Measurements from ENCODE around the gene TIAM1.

The TIAM1 gene

GRCh38 chr21:31354604-31355443 is 10.8 kb upstream of the TIAM1 start:
- H3K4me3 ChIP-seq (ENCODE audit: low read depth, low read length) = no peak overlapping the region

GRCh38 chr21:31354122-31354521 is 10.1 kb upstream of the TIAM1 start:
- no peak overlapping the region for H3K4me3 ChIP-seq (ENCODE audit: low read depth, low read length)
- TF ChIP-seq CTCF (IDR thresholded peaks at IDR 0.05; ENCODE audit: borderline replicate concordance, insufficient read depth, low read depth, low read length) = no peak

More at GRCh38 chr21:31354604-31355443, 10.8 kb upstream of the TIAM1 start:
- no peak for TF ChIP-seq CTCF (IDR thresholded peaks at IDR 0.05; ENCODE audit: borderline replicate concordance, insufficient read depth, low read depth, low read length)

DNA sequence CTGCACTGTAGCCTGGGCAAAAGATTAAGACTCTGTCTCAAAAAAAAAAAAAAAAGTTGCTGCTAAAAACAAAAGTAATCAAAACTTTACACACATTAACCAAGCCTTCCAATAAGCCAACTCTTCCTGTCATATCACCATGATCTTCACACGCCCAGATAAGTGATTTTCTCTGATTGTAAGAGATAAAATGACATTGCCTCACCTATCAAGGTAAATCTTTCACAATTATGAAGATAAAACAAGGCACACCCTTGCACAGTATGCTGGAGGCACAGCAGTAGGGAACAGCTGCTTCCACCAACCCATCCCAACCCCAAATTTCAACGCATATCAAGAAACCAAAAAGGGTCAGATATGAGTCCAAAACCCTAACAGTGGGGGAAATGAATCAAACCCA is 8.8 kb upstream of the TIAM1 start:
- no peak for TF ChIP-seq CTCF (IDR thresholded peaks at IDR 0.05; ENCODE audit: borderline replicate concordance, insufficient read depth, low read depth, low read length)
- H3K4me3 ChIP-seq (ENCODE audit: low read depth, low read length) = no peak overlapping the region

DNA sequence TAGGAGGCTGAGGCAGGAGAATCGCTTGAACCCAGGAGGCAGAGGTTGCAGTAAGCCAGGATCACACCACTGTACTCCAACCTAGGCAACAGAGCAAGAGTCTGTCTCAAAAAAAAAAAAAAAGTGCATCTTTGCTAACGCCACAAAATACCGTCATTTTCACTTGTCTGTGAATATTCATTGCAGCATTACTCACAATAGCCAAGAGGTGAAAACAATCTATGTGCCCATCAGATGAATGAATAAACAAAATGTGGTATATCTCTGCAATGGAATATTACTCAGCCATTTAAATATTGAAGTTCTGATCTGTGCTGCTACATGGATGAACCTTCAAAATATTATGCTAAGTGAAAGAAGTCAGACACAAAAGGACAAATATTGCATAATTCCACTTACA is 7.9 kb upstream of the TIAM1 start:
- no peak for TF ChIP-seq CTCF (IDR thresholded peaks at IDR 0.05; ENCODE audit: borderline replicate concordance, insufficient read depth, low read depth, low read length)
- H3K4me3 ChIP-seq (ENCODE audit: low read depth, low read length) = no peak overlapping the region

DNA sequence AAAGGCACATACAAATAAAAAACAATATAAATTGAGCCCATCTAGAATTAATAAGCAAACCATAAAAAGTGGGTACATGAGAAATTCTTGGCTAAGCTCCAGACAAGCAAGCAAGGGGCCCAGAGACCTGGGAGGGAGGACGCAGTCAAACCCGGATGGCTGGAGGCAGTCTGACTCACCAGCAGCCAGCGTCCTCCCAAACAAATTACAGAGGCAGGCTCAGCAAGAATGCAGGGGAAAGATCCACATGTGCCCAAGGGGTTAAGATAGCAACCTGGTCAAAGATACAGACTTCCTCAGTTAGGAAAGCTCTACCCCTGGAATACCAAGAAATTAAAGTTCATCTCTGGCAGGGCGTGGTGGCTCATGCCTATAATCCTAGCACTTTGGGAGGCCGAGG is 7.4 kb upstream of the TIAM1 start:
- H3K4me3 ChIP-seq (ENCODE audit: low read depth, low read length) = no peak overlapping the region
- TF ChIP-seq CTCF (IDR thresholded peaks at IDR 0.05; ENCODE audit: borderline replicate concordance, insufficient read depth, low read depth, low read length) = no peak

- no peak for TF ChIP-seq CTCF (IDR thresholded peaks at IDR 0.05; ENCODE audit: borderline replicate concordance, insufficient read depth, low read depth, low read length)
Measured at GRCh38 chr21:31349208-31349607, 5.1 kb upstream of the TIAM1 start.

GRCh38 chr21:31348188-31348587 is 4.1 kb upstream of the TIAM1 start:
- H3K4me3 ChIP-seq (ENCODE audit: low read depth, low read length) = no peak overlapping the region
- TF ChIP-seq CTCF (IDR thresholded peaks at IDR 0.05; ENCODE audit: borderline replicate concordance, insufficient read depth, low read depth, low read length) = no peak

More at GRCh38 chr21:31349208-31349607, 5.1 kb upstream of the TIAM1 start:
- H3K4me3 ChIP-seq (ENCODE audit: low read depth, low read length) = no peak overlapping the region
